ENCODE measurements around the gene FCN3.

DNA sequence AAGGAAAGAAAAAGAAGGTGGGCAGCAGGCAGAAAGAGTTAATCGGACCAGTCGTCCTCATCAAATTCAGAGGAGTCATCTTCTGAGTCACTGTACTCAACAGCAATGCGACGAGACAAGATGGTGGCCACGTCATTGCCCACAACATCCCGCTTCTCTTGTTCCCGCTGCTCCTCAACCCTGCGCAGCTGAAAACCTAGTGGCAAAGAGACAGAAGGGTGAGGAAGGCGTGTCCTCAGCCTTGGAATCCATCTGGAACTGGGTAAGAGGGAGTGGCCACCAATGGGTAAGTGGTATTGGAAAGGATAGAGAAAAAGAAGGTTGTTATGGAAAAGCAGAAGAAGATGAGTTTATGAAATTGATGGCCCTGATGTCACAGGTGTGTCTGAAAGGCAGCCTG is 33.5 kb upstream of the FCN3 start:
- TF ChIP-seq, protein P1, sequence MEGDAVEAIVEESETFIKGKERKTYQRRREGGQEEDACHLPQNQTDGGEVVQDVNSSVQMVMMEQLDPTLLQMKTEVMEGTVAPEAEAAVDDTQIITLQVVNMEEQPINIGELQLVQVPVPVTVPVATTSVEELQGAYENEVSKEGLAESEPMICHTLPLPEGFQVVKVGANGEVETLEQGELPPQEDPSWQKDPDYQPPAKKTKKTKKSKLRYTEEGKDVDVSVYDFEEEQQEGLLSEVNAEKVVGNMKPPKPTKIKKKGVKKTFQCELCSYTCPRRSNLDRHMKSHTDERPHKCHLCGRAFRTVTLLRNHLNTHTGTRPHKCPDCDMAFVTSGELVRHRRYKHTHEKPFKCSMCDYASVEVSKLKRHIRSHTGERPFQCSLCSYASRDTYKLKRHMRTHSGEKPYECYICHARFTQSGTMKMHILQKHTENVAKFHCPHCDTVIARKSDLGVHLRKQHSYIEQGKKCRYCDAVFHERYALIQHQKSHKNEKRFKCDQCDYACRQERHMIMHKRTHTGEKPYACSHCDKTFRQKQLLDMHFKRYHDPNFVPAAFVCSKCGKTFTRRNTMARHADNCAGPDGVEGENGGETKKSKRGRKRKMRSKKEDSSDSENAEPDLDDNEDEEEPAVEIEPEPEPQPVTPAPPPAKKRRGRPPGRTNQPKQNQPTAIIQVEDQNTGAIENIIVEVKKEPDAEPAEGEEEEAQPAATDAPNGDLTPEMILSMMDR (IDR thresholded peaks at IDR 0.05 in 4 of 5, conservative IDR thresholded peaks at IDR 0.05 in 1 of 5), result no peak
- no peak for TF ChIP-seq POLR2A (IDR thresholded peaks at IDR 0.05)

Measured in gastrocnemius medialis (tissue), 4 donors.